ENCODE measurements around the gene PNMA6F.
"Not testable (repeated sequence)": the region's sequence is repeated elsewhere in the genome, so short reads cannot be mapped to it uniquely, and the experiment has no call there.

DNA sequence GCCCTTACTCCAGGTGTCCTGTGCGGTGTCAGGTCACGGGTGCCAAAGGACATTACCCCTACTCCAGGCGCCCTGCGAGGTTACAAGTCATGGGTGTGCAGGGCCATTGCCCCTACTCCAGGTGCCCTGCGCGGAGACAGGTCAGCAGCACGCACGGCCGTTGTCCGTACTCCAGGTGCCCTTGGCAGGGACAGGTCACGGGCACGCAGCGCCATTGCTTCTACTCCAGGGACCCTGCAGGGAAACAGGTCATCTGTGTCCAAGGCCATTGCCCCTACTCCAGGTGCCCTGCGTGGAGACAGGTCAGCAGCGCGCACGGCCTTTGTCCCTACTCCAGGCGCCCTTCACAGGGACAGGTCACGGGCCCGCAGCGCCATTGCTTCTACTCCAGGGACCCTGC, 49.0 kb downstream of the PNMA6F start:
- TF ChIP-seq, protein P1, sequence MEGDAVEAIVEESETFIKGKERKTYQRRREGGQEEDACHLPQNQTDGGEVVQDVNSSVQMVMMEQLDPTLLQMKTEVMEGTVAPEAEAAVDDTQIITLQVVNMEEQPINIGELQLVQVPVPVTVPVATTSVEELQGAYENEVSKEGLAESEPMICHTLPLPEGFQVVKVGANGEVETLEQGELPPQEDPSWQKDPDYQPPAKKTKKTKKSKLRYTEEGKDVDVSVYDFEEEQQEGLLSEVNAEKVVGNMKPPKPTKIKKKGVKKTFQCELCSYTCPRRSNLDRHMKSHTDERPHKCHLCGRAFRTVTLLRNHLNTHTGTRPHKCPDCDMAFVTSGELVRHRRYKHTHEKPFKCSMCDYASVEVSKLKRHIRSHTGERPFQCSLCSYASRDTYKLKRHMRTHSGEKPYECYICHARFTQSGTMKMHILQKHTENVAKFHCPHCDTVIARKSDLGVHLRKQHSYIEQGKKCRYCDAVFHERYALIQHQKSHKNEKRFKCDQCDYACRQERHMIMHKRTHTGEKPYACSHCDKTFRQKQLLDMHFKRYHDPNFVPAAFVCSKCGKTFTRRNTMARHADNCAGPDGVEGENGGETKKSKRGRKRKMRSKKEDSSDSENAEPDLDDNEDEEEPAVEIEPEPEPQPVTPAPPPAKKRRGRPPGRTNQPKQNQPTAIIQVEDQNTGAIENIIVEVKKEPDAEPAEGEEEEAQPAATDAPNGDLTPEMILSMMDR (IDR thresholded peaks at IDR 0.05) = not testable (repeated sequence)
- not testable (repeated sequence) for TF ChIP-seq POLR2A (IDR thresholded peaks at IDR 0.05)
